Activated naive CD8-positive, alpha-beta T cell treated with anti-CD3 and anti-CD28 coated beads, Interleukin-2, amount 50 U/mL, for 16 hours (primary cell): Measurements from ENCODE around the gene RAB38.

ENCODE experiments used
- DNase-seq: peaks from one replicate; pipeline ENCODE4 v3.0.0-alpha.2; 2020; ENCODE audit warnings: low read depth, low spot score

RAB38 gene

GRCh38 chr11:88103337-88104206 lies 71.7 kb downstream of the RAB38 start:
- DNase-seq, result no peak

- no peak for DNase-seq
These were observed 72.7 kb downstream of the RAB38 start for GRCh38 chr11:88102598-88102934.

- no peak for DNase-seq
These were observed 73.2 kb downstream of the RAB38 start for GRCh38 chr11:88101881-88102597.

GRCh38 chr11:88100151-88100550 lies 75.1 kb downstream of the RAB38 start:
- no peak for DNase-seq

- DNase-seq, result no peak
These were observed 77.0 kb downstream of the RAB38 start for GRCh38 chr11:88098289-88098688.

GRCh38 chr11:88089134-88089533 lies 86.1 kb downstream of the RAB38 start:
- no peak for DNase-seq

- DNase-seq, result no peak
These were observed 87.9 kb downstream of the RAB38 start for GRCh38 chr11:88087337-88087736.

GRCh38 chr11:88086297-88086696 lies 88.9 kb downstream of the RAB38 start:
- no peak for DNase-seq

GRCh38 chr11:88070437-88070836 lies 104.8 kb downstream of the RAB38 start:
- no peak for DNase-seq

GRCh38 chr11:88068848-88069554 lies 106.2 kb downstream of the RAB38 start:
- no peak for DNase-seq

GRCh38 chr11:88066090-88066489 lies 109.2 kb downstream of the RAB38 start:
- no peak for DNase-seq

- no peak for DNase-seq
These were observed 111.0 kb downstream of the RAB38 start for GRCh38 chr11:88064097-88064705.
